GDM1 (cell line): Measurements from ENCODE around the gene CCNK.

Source experiments
- DNase-seq: peaks from one replicate; lab custom pipeline; 2025; lab: John Stamatoyannopoulos, UW

The CCNK gene

DNA sequence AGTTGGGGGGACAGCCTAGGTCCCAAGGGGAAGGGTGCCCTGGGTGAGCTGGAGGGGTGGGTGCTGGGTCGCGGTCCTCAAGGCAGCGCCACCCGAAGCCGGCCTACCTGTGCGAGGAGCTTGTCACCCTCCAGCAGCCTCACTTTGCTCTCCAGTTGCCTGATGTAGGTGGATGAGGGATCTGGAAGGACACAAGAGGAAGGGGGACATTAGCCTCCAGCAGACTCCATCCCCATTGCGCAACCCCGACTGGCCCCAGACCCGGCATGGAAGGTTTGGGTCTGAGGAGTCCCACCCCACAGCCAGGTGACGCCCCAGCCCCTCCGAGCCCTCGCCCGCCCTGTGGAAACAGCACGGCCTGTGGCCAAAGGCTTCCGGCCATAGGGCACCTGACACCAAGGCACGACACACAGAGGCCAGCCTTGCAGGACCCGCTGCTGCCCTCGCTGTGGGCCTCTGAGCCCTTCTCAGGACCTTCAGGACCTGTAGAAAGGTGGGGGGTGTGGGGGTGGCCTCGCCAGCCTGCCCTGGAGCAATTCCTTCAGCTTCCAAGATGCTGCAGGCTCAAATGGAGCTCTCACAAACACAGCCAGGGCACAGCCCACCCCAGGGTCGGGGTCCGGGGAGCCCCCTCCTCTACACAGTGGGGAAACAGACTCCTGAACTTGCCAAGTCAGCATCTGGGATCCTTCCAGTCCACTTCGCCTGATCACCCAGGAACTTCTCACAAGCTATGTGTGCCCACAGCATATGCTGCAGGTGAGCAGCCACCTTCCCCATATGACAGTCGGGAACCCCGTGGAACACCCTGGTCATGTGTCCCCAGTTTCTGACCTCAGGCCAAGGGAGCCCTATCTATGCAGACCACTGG, 54.9 kb downstream of the CCNK start:
- DNase-seq: no peak

DNA sequence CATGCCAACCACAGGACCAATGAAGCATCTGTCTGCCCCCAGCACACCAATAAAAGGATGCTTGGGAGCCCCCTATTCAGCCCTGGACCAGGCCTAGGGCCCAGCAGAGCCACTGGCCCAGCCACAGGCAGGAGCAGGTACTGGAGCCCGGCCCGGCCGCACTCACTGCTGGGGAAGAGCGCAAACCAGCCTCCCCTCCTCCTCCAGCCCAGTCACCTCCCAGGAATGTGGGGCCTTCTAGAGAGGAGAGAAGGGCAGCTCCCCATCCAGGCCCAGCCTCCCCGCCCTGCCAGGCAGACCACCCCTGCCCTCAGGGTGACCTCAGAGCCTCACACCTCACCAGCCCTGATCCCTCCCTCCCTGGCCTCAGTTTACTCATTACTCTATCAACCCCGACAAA, 56.2 kb downstream of the CCNK start:
- no peak for DNase-seq

DNA sequence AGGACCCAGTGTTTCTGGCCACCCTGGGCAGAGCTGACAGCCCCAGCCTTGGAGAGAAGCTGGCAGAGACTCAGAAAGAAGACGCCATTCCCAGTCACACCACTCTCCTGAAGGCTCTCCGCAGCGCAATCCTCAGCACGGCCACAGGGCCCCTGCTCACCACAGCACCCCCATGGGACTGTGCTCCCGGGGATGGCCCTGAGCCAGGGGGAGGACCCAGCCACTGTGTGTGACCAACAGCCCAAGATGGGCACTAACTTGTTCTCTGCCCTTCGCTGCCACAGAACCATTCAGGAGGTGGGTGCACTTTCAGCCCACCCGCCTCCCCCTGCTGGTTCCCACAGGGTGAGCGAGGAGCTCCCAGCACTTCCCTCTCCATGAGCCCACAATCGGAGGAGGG, 57.1 kb downstream of the CCNK start:
- no peak for DNase-seq

DNA sequence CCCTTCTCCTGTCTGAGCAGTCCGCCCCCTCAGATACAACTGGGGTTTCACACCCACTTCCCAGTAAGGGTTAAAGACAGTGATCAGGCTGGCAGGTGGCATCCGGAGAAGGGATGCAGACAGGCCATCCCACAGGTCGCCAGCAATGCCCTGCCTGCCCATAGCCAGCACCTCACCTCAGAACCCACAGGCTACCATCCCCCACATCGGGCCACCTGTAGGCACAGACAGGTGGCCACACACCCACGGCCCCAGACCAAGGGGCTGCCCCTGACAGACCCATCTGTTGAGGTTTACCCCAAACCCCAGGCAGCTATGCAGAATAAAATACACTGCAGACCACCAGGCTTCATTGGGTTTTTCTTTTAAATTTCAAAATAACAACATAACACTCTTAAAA, 57.5 kb downstream of the CCNK start:
- no peak for DNase-seq

DNA sequence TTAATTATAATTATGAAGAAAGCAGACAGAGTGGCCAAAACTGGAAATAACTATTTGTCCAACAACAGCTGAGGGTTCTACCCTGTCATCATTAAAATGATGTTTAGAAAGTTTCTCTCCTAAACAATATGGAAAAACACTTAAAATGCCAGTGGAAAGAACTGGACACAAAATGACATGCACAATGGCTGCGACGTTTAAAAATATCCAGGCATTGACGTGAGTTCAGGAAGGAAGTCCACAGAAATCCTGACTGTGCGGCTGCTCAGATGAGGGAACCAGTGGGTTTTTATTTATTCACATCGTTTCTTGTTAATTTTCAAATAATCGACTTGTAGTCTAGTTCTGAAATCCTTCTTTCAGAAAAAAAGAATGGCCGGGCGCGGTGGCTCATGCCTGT, 58.3 kb downstream of the CCNK start:
- DNase-seq: no peak

DNA sequence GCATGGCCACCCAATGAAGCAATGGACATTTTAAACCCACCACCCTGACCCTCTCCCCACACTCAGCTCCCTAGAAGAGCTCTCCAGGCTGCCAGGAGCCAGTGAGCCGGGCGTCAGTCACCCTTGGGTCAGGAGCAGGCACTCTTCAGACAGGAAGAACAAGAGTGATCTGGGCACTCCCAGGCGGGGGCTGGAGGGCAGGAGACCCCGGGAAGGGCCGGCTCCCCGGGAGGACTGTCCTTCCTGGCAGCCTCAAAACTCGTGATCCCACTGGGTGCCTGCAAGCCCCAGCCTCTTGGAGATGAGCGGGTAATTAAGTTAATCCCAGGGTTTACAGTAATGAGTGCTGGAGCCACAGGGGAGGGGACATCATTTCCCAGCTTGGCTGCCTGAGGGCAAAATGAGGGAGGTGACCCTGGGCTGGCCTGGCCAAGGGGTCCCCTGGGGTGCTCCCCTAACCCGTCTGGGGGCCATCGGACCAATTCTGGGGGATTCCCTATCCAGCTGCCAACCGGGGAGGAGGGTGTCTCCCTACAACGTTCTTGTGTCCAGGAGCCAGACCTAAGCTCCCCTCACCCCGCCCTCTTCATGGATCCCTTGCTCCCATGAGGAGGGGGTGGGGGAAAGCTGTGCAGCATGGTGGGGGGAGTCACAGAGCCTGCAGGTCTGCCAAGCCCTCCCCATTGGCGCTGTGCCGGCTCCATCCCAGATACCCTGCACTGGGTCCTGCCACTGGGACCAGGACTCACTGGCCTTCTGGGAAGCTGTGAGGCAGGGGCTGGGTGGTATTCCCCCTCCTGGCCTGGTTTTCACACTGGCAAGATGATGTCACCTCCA, 59.2 kb downstream of the CCNK start:
- no peak for DNase-seq

DNA sequence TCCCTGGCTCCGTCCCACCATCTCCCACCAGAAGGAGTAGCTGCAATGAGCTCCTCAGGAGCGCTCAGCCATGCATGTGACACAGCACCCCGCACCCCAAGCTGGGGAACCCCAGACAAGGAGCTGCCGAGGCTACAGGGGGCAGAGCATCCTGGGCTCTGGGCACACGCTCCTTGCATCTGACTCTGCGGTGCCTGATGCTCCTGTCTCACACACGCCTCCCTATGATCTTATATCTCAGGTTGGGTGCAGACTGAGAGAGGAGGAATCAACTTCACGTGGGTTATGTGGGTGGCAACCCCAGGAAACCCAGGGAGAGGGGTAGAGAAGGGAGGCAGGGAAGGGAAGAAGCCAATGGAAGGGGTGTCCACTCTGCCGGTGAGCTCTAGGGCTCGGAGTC, 60.0 kb downstream of the CCNK start:
- no peak for DNase-seq

DNA sequence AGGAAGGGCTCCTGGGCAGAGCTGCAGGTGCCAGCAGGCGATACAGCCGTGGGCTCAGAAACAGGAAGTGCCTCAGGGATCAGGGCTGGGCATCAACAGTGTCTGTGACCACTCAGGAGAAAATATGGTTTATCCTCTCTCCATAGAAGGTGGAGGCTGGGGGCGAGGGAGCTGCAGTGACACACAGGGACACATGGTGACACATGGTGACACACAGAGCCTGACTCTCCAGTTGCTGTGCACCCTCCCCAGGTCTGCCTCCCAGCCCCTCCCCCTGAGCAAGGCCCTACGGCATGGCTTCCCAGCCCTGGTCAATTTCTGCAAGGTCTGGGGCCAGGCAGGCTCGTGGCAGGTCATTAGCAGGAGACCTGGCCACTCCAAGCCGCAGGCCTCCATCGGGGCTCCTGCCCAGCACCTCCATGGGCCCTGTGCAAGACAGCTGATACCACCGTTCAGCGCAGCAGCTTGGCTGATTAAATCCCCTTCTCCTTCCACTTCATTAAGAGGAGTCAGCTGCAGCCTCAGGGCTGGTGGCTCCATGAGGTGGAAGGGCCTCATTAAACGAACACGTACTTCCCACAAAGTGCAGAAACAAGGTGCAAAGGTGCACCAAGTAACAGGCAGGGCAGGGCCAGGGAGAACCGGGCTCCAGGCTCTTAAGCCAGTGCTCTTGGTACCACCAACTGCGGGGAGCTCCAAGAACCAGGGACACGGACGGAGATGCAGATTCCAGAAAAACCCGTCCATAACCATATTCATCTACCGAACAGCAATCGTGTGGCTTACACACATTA, 60.7 kb downstream of the CCNK start:
- no peak for DNase-seq

DNA sequence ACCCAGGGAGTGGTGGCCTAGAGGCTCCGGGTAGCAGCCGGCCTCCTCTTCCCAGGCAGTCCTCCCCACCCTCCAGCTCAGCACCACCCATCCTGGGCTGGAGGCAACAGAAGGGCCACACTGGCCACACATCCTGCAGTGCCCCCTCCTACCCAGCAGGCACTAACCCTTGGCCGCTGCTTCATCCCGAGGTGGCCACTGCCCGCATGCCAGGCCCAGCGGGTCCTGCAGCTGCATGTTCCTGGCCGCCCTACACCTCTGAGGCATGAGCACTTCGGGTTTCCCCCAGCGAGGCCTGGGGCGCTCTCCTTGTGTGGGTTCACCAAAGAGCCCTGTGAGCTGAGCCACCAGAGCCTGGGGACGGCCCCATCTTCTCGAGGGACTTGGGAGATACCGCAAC, 61.4 kb downstream of the CCNK start:
- DNase-seq: no peak

DNA sequence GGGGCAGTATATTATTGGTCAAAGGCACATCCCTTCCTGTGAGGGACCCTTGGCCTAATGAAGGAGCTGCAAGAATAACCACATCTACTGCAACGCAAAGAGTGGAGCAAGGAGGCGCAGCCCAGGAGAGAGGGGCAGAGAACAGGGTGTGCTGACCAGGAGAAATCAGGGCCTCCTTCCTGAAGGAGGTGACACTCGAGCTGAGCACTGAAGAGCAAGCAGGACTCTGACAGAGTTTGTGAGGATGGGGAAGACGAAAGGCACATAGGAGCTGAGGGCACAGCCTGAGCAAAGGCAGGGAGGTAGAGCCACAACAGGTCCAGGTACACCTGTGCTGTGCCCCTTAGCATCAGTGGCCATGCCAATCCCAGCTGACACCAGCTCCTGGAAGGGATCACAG, 62.2 kb downstream of the CCNK start:
- DNase-seq: no peak

DNA sequence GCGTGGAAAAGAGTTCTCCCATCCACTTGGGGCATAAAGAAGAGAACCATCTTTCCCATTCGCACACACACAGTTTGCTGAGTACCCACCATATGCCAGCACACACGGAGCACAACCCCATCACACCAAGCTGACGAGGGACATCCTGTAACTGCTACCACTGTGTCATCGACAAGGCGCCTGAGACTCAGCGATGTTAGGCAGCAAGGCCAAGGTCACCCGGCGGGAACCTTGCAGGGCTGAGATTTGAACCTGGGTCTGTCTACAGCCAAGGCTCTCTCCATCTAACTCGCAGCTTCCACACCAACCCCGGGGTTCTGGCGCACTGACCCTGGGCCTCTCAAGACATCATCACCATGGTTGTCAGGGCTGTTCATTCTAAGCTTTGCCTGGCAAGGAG, 62.8 kb downstream of the CCNK start:
- no peak for DNase-seq

DNA sequence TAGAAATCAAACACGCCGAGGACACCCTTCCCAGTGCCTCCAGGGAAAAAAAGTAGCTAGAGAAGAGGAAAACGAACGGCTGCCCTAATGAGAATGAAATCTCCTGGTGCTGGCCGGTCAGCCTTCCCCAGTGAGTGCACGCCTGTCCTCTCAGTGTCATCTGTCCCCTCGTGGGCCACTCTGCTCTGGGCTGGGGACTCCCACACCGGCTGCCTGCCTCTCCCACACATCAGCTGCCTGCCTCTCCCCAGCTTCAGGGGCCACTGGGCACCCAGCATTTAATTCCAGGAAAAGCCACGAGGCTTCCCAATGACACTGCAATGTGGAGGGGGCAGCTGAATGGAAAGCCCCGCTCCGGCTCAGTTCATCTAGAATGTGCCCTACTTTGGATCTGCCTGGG, 63.8 kb downstream of the CCNK start:
- DNase-seq: no peak

DNA sequence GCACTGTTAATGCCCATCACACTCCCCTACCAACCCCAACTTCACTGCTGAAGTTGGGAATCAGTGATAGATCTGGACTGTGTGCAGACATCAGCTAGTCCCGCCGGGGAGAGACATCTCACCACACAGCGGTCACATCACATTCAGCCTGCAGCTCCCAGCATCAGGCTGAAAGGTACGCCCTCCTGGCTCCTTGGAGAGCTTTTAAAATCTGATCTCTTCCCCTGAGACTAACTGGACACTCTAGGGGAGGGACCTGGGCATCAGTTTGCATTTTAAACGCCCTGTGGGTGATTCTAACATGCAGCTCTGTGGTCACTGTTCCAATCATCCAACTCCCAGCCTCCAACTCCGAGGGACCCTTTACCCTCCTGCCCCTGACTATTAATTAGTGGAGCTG, 64.4 kb downstream of the CCNK start:
- DNase-seq: no peak

DNA sequence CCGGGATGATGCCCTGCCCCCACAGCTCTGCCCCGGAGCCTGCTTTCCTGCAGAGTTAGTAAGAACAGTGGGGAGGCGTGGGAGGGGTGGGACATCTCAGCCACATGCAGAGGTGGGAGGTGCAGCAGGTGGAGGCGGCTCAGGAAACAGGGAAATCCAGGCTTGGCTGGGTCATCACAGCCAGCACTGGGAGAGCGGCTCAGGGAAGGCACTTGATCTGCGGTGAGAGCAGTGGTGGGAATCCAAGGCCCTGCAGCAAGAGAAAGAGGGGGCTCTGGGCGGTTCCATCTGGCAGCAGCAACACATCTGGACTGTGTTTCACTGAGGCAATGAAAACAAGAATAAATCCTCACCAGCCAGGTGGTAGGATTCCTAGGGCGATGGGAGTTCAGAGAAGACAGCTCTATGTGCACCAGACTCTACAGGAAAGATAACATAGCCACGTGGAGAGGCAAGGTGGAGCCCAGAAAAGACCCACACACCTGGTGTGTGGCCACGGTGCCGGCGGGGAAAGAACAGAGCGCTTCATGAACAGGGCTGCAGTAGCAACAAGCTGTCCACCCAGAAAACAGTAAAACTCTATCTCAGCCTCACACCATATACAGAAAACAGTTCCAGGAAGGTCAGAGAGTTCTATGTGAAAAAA, 65.1 kb downstream of the CCNK start:
- no peak for DNase-seq

DNA sequence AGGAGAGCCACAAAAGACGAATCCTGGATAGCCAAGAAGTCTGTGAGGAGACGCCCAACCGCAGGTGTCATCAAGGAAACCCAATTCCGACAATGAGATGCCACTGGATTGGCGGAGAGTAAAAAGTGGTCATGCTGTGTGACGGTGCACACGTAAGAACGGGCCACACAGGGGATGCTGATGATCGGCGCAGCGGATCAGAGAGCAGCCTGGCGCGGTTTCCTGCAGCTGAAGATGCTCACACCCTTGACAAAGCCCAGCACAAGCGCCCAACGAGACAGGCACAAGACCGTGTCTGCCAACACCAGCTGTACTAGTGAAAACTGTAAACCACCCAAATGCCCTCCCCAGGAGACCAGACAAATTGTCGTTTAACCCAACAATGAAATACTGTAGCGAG, 67.0 kb downstream of the CCNK start:
- no peak for DNase-seq

DNA sequence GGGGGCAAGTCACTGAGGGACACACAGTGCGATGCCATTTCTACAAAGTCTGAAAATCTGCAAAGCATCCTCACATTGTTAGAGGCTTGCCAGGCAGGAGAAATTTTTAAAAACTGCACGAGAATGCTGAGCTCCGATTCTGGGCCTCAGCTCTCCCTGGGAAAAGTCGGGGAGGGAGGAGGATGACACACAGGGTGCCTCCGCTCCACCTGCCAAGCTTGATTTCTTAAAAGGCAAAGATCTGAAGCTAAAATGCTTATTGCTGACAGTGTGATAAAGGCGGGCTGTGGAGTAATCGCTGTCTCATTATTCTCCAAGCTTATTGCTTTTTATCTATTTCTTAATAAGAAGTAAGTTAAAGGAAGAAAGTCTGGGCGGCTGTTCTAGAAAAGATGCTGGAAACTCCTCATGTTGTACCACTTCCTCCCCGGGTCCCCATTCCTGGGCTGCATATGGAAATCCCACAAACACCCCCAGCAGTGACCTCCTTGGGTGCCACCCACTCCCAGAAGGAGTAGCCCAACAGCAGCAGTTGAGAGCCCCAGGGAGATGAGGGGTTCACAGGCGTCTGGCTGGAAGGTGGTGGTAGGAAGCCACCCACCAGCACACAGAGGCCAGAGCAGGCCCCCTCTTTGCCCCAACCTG, 67.8 kb downstream of the CCNK start:
- DNase-seq: no peak

DNA sequence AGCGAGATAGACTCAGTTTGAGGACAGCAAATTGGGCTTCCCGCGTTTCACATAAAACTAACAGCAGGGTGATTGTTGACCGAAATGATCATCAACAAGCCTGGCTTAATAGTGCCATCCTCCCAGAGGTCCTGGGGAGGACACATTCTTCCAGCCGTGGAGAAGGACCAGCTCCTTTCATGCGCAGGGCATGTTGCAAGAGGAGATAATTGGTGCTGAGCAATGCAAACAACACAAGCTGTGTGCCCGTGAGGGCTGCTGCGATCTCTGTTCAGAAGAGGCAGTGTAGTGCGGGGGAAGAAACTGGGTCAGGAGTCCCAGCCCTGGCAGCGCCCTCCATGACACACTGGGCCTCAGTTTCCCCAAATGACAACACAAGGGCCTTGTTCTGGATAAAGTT, 68.5 kb downstream of the CCNK start:
- DNase-seq: no peak

DNA sequence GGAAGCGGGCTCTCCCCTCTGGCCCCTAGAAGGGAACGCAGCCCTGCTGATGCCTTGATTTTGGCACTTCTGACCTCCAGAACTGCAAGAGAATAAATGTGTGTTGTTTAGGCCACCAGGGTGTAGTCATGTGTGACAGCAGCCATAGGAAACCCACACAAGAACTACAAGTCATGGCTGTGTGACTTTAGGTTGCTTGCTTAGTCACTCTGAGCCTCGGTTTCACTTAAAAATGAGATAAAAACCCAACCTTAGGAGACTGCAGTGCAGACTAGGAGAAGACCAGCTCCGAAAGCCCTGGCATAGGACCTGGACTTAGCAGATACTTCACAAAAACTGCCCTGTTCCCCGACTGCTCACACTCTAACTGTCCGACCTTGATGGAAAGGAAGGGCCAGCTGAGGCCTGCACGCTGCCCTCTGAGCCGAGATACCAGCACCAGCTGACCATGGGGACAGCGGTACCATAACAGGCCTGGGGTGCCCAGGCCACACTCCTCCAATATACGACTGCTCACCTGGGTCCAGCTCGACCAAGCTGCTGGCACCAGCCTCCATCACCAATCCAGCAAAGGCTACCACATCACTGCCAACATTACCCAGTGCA, 69.3 kb downstream of the CCNK start:
- no peak for DNase-seq

DNA sequence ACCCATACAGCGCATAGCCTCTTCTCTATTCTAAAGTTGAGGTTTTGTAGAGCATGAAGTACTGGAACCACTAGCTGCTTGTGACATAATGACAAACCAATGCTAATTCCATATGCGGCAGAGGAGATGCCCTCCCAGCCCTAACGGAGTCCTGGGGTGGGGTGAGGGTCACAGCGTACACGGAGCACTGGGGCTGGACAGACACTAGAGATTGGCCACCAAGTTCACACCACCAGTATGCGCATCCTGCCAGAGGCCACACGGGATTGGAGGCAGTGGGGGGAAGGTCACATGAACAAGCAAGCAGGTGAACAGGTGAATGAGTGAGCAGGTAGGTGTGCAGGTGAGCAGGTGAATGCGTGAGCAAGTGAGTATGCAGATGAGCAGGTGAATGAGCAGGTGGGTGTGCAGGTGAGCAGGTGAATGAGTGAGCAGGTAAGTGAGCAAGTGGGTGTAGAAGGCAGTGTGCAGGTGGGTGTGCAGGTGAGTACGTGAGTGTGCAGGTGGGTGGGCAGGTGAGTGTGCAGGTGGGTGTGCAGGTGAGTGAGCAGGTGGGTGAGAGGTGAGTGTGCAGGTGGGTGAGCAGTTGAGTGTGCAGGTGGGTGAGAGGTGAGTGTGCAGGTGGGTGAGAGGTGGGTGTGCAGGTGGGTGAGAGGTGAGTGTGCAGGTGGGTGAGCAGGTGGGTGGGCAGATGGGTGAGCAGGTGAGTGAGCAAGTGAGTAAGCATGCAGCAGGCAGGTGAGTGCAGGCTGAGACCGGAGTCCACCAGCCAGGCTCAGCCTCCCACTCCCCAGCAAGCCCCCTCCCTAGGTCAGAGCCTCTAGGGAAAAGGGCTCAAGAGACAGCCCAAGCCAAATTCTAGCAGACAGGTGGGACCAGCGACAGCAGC, 70.1 kb downstream of the CCNK start:
- no peak for DNase-seq

DNA sequence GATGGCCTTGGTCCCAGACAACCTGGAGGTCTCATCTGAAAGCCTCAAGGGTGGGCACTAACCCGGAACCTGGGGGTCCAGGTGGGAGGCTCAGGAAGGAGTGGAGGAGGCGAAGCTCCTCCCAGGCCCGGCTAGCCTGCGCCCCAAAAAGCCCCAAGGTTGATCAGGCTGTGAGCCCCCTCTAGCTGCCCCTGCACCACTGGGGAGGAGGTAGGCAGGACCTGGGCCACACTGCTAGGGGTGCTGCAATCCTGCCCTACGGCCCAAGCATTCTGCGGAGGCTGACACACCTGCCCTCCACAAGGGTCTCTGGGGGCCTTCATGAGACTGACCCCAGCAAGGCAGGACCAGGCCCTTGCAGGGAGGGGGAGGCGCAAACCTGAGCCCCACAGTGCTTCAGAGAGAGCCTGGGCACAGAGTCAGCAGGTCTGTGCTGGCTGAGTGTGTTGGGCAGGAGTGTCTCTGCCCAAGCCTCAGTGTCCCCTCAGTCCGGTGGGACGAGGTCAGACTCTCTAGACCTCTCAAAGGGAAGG, 70.9 kb downstream of the CCNK start:
- DNase-seq: no peak
